ENCODE results near the gene VAV3. TPM values are rescaled to one million over a fixed set of nuclear protein-coding genes. Genes with fewer than 3 reads are reported as not detected.

Gene VAV3
- total RNA-seq, 1 donor from 2014 or later, result 2.6 TPM

- no peaks in the 10 kb centered on the region for H3K36me3 ChIP-seq (ENCODE audit: insufficient read depth, low read length)
- no peak for DNase-seq (ENCODE audit: low read depth)
- no peak overlapping the region for H3K27ac ChIP-seq (ENCODE audit: low read depth, low read length)
- H3K4me3 ChIP-seq (ENCODE audit: insufficient read depth, low read depth, low read length), result no peak overlapping the region
- no peak overlapping the region for H3K4me2 ChIP-seq (ENCODE audit: low read length)
- H2AFZ ChIP-seq (ENCODE audit: low read depth, low read length), result no peak overlapping the region
- no peaks in the 10 kb centered on the region for H3K27me3 ChIP-seq (ENCODE audit: insufficient read depth, low read length)
- Mint-ChIP-seq H3K4me1 (ENCODE audit: low read depth, unreplicated experiment) (no peaks in the 10 kb centered on the region), H3K4me3 (ENCODE audit: unreplicated experiment) (no peak overlapping the region), H3K9me3 (ENCODE audit: unreplicated experiment) (no peaks in the 10 kb centered on the region), H3K27me3 (ENCODE audit: low read depth, unreplicated experiment) (peaks cover 2% of the 10 kb centered on the region), H3K27ac (ENCODE audit: unreplicated experiment) (no peak overlapping the region), H3K36me3 (ENCODE audit: low read depth, unreplicated experiment) (no peaks in the 10 kb centered on the region)
- TF ChIP-seq, protein P1, sequence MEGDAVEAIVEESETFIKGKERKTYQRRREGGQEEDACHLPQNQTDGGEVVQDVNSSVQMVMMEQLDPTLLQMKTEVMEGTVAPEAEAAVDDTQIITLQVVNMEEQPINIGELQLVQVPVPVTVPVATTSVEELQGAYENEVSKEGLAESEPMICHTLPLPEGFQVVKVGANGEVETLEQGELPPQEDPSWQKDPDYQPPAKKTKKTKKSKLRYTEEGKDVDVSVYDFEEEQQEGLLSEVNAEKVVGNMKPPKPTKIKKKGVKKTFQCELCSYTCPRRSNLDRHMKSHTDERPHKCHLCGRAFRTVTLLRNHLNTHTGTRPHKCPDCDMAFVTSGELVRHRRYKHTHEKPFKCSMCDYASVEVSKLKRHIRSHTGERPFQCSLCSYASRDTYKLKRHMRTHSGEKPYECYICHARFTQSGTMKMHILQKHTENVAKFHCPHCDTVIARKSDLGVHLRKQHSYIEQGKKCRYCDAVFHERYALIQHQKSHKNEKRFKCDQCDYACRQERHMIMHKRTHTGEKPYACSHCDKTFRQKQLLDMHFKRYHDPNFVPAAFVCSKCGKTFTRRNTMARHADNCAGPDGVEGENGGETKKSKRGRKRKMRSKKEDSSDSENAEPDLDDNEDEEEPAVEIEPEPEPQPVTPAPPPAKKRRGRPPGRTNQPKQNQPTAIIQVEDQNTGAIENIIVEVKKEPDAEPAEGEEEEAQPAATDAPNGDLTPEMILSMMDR (IDR thresholded peaks at IDR 0.05; ENCODE audit: insufficient read depth, low read depth, low read length), result no peak
- no peak for TF ChIP-seq EZH2 (IDR thresholded peaks at IDR 0.05; ENCODE audit: insufficient read depth, low read length)
- H3K9me3 ChIP-seq (ENCODE audit: insufficient read depth, low read depth, low read length), result no peaks in the 10 kb centered on the region
- no peaks in the 10 kb centered on the region for H3K4me1 ChIP-seq (ENCODE audit: insufficient read depth, low read length)
- no peaks in the 10 kb centered on the region for H3K79me2 ChIP-seq (ENCODE audit: insufficient read depth, low read length)
- no peak overlapping the region for H3K9ac ChIP-seq (ENCODE audit: low read length)
- no peaks in the 10 kb centered on the region for H4K20me1 ChIP-seq (ENCODE audit: insufficient read depth, low read length)
- no peak for FAIRE-seq
Measured at GRCh38 chr1:107946794-107947193, 18.2 kb downstream of the VAV3 start.

DNA sequence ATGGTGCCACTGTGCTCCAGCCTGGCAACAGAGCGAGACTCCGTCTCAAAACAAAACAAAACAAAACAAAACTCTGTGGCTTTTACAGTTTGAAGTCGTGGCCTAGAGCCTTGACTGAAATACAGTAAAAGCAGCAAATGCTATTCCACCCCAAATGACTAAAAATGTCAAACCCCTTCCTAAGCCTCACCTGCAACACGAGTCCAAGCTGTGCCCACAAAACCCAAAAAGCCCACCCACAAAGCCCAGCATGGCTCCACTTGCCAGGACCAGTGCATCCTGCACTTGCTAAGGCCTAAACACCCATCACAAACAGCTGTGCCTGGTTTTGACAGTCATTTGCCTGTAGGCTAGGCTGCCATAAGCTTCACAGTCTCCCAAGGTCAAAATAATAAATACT lies 21.3 kb downstream of the VAV3 start:
- Histone ChIP-seq H2AFZ (ENCODE audit: low read depth, low read length) (no peak overlapping the region), H3K4me1 (ENCODE audit: insufficient read depth, low read length) (no peaks in the 10 kb centered on the region), H3K9ac (ENCODE audit: low read length) (no peak overlapping the region), H3K79me2 (ENCODE audit: insufficient read depth, low read length) (no peaks in the 10 kb centered on the region), H3K4me2 (ENCODE audit: low read length) (no peak overlapping the region), H3K27ac (ENCODE audit: low read depth, low read length) (no peak overlapping the region), H4K20me1 (ENCODE audit: insufficient read depth, low read length) (no peaks in the 10 kb centered on the region), H3K36me3 (ENCODE audit: insufficient read depth, low read length) (no peaks in the 10 kb centered on the region), H3K27me3 (ENCODE audit: insufficient read depth, low read length) (no peaks in the 10 kb centered on the region), H3K9me3 (ENCODE audit: insufficient read depth, low read depth, low read length) (no peaks in the 10 kb centered on the region), H3K4me3 (ENCODE audit: insufficient read depth, low read depth, low read length) (no peak overlapping the region)
- Mint-ChIP-seq H3K27ac (ENCODE audit: unreplicated experiment) (no peak overlapping the region), H3K4me3 (ENCODE audit: unreplicated experiment) (no peak overlapping the region), H3K27me3 (ENCODE audit: low read depth, unreplicated experiment) (no peaks in the 10 kb centered on the region), H3K36me3 (ENCODE audit: low read depth, unreplicated experiment) (no peaks in the 10 kb centered on the region), H3K9me3 (ENCODE audit: unreplicated experiment) (no peaks in the 10 kb centered on the region), H3K4me1 (ENCODE audit: low read depth, unreplicated experiment) (no peaks in the 10 kb centered on the region)
- no peak for DNase-seq (ENCODE audit: low read depth)
- no peak for FAIRE-seq
- TF ChIP-seq, protein P1 (IDR thresholded peaks at IDR 0.05; ENCODE audit: insufficient read depth, low read depth, low read length), result no peak

- Mint-ChIP-seq H3K4me3 (ENCODE audit: unreplicated experiment) (no peak overlapping the region), H3K27me3 (ENCODE audit: low read depth, unreplicated experiment) (no peaks in the 10 kb centered on the region), H3K27ac (ENCODE audit: unreplicated experiment) (no peak overlapping the region), H3K4me1 (ENCODE audit: low read depth, unreplicated experiment) (peaks cover 1% of the 10 kb centered on the region), H3K9me3 (ENCODE audit: unreplicated experiment) (no peaks in the 10 kb centered on the region), H3K36me3 (ENCODE audit: low read depth, unreplicated experiment) (no peaks in the 10 kb centered on the region)
- no peaks in the 10 kb centered on the region for H4K20me1 ChIP-seq (ENCODE audit: insufficient read depth, low read length)
- H3K27ac ChIP-seq (ENCODE audit: low read depth, low read length), result no peak overlapping the region
- H3K27me3 ChIP-seq (ENCODE audit: insufficient read depth, low read length), result no peaks in the 10 kb centered on the region
- no peak overlapping the region for H3K4me2 ChIP-seq (ENCODE audit: low read length)
- no peaks in the 10 kb centered on the region for H3K9me3 ChIP-seq (ENCODE audit: insufficient read depth, low read depth, low read length)
- no peak for TF ChIP-seq EZH2 (IDR thresholded peaks at IDR 0.05; ENCODE audit: insufficient read depth, low read length)
- TF ChIP-seq, protein P1 (IDR thresholded peaks at IDR 0.05; ENCODE audit: insufficient read depth, low read depth, low read length), result no peak
- H3K4me1 ChIP-seq (ENCODE audit: insufficient read depth, low read length), result no peaks in the 10 kb centered on the region
- no peak overlapping the region for H3K4me3 ChIP-seq (ENCODE audit: insufficient read depth, low read depth, low read length)
- H3K36me3 ChIP-seq (ENCODE audit: insufficient read depth, low read length), result no peaks in the 10 kb centered on the region
- FAIRE-seq (no peak), DNase-seq (ENCODE audit: low read depth) (no peak)
- H2AFZ ChIP-seq (ENCODE audit: low read depth, low read length), result no peak overlapping the region
- H3K79me2 ChIP-seq (ENCODE audit: insufficient read depth, low read length), result no peaks in the 10 kb centered on the region
- H3K9ac ChIP-seq (ENCODE audit: low read length), result no peak overlapping the region
Measured at GRCh38 chr1:107942814-107943213, 22.2 kb downstream of the VAV3 start.

Data from astrocyte (in vitro differentiated cells and primary cell).